Measurements from ENCODE around the gene SERPINB4.

The SERPINB4 gene

GRCh38 chr18:63626431-63626830 is 17.6 kb downstream of the SERPINB4 start:
- no peak for DNase-seq

GRCh38 chr18:63624863-63625262 is 19.2 kb downstream of the SERPINB4 start:
- DNase-seq: no peak

GRCh38 chr18:63619661-63620060 is 24.4 kb downstream of the SERPINB4 start:
- peak; percentile 89 for DNase-seq

GRCh38 chr18:63617915-63618234 is 26.2 kb downstream of the SERPINB4 start:
- no peak for DNase-seq

DNA sequence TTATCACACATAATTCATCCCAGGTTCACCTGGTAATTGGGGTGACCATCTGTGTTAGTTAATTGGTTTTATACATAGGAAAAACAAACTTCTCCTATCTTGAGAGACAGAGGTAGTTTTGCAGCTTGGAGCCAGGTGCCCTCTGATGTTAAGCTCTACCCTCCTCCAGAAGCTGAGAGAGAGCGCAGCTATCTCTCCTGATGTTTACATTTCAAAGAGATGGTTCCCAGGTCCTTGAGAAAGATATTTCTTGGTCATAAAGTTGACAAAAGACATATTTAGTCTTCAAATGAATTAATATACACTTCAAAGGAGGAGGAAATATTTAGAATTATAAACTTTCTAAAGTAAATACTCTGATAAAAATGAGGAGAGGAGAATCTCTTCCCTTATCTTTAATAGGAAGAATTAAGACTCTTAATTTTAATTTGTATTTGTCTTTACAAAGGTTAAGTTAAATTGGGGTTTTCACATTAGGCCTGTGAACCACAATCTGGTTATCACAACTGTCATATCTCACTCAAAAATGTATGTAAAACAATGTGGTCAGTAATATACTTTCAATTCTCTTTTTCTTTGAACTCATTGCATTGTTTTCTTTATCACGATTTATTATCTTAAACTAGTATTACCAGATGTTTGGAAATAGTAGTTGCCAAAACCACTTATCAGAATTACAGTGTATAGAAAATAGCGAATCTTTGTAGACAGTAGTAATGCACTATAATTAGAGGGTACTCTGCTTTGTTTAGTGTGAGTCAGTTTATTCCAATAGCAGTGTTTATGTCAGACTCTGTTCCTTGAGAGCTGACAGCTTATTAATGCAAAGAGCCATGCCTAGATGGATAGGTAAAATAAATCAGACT is 26.8 kb downstream of the SERPINB4 start:
- no peak for DNase-seq

- DNase-seq: no peak
These were observed 30.6 kb downstream of the SERPINB4 start for GRCh38 chr18:63613420-63613819.

DNA sequence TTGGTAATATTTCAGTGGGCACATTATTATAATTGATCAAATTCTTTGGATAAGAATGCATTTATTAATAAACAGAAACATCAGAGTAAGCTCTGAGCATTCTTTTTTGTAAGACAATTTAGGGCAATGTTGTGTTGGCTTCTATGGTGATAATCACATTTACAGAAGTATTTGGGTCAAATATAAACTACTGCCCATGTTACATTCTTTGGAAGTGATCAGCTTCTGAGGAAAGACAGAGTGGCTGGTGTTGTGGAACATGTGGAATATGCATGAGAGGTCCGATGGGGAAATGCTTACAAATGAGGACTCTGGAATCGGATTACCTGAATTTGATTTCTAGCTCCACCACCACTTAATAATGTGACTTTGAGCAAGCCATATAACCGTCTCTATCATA is 37.5 kb downstream of the SERPINB4 start:
- DNase-seq: no peak

GRCh38 chr18:63604791-63605567 is 39.1 kb downstream of the SERPINB4 start:
- peak; percentile 77 for DNase-seq

DNA sequence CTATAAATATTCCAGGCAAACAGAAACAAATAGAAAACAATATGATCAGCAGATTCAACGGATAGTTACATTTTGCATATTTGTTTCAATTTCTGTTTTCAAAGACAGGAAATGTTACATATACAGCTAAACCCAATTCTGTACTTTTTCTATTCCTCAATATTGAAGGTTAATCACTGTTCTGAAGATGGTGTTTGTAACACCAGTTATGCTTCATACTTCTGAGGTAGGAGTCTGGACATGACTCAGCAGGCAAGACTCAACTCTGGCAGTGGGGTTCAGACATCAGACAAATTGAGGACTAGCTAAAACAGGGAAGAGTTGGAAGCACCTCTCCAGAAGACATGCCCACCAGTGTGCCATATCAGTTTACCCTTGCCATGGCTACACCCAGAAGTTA is 40.3 kb downstream of the SERPINB4 start:
- DNase-seq: no peak

GRCh38 chr18:63603355-63603754 is 40.7 kb downstream of the SERPINB4 start:
- no peak for DNase-seq

DNA sequence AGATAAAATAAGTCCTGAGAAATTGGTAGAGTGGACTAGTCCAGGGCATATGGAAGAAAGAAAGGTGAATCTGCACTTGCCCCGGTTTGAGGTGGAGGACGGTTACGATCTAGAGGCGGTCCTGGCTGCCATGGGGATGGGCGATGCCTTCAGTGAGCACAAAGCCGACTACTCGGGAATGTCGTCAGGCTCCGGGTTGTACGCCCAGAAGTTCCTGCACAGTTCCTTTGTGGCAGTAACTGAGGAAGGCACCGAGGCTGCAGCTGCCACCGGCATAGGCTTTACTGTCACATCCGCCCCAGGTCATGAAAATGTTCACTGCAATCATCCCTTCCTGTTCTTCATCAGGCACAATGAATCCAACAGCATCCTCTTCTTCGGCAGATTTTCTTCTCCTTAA is 47.1 kb downstream of the SERPINB4 start:
- DNase-seq: no peak

- no peak for DNase-seq
These were observed 51.6 kb downstream of the SERPINB4 start for GRCh38 chr18:63592471-63592870.

GRCh38 chr18:63591725-63592124 is 52.3 kb downstream of the SERPINB4 start:
- DNase-seq: no peak

DNA sequence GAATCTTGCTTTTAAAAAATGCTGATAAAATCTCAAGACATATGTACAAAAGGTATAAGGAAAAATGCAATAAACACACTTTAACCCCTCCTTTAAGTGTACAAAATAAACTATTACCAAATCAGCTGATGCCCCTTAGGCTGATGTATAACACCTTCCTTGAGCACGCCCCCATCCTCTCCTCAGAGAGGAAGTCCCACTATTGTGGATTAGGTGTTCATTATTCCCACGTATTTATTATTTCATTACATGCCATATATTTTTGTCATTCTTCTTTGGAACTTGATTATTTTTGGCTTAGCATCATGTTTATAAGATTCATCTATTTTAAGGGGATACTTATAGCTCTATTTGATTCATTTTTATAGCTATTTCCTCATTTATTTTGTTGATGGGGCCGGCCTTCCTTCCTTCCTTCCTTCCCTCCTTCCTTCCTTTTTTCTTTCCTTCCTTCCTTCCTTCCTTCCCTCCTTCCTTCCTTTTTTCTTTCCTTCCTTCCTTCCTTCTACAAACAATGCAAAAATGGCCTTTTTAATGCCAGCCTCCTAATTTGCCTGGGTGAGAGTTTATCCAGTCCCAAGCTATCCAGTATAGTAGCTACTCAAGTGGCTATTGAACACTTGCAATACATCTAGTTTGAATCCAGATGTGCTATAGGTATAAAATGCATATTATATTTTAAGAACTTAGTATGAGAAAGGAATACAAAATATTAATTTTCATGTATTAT is 52.9 kb downstream of the SERPINB4 start:
- no peak for DNase-seq

GRCh38 chr18:63590373-63590772 is 53.7 kb downstream of the SERPINB4 start:
- DNase-seq: no peak

GRCh38 chr18:63588909-63589308 is 55.1 kb downstream of the SERPINB4 start:
- DNase-seq: peak; percentile 22
